HepG2 (cell line): ENCODE data around the gene C1QTNF12. TPM values are rescaled to one million over a fixed set of nuclear protein-coding genes. Genes with fewer than 3 reads are reported as not detected.
A peak's percentile ranks its signal among the peaks of the same experiment; 100 is the strongest.

ENCODE experiments used
- AFF4 ChIP-seq: sonication (generic); formaldehyde crosslinking; IDR thresholded peaks from 2 replicates; pipeline ENCODE4 v1.4.0; 2020; ENCODE audit warnings: missing genetic modification reagents
- ARNT2 ChIP-seq: sonication (generic); formaldehyde crosslinking; IDR thresholded peaks from 2 replicates; pipeline ENCODE4 v1.8.0; 2022; ENCODE audit warnings: mild to moderate bottlenecking, low read depth, missing genetic modification reagents, moderate library complexity
- FIP1L1 ChIP-seq: fragments of 200-400 bp; formaldehyde crosslinking; IDR thresholded peaks from 2 replicates; pipeline ENCODE4 v1.6.1; 2018; ENCODE audit warnings: low read depth, mild to moderate bottlenecking, low read length, moderate library complexity, borderline replicate concordance; ENCODE audit not compliant: insufficient read depth
- HMGXB4 ChIP-seq, 2 experiments: sonication (generic) in 1 of 2; formaldehyde crosslinking in 1 of 2; IDR thresholded peaks; 2 replicates each; pipeline versions ENCODE4 v1.4.0 to v1.6.1; 2018 to 2020; ENCODE audit warnings: missing genetic modification reagents in 2 of 2, borderline replicate concordance in 1 of 2, low read depth in 1 of 2, mild to moderate bottlenecking in 1 of 2, missing biosample characterization in 1 of 2
- MBD4 ChIP-seq: IDR thresholded peaks from 2 replicates; pipeline ENCODE4 v1.6.1; 2012; ENCODE audit warnings: low read length, inconsistent platforms, borderline replicate concordance
- TEAD2 ChIP-seq: sonication (generic); formaldehyde crosslinking; IDR thresholded peaks from 2 replicates; pipeline ENCODE4 v1.9.0; 2021; ENCODE audit warnings: missing genetic modification reagents
- ZHX1 ChIP-seq: sonication (generic); formaldehyde crosslinking; IDR thresholded peaks from 2 replicates; pipeline ENCODE4 v1.8.1; 2022; ENCODE audit warnings: low read depth, mild to moderate bottlenecking, missing genetic modification reagents
- ZMYM3 ChIP-seq: sonication (generic); formaldehyde crosslinking; IDR thresholded peaks from 2 replicates; pipeline ENCODE4 v1.5.1; 2020; ENCODE audit warnings: mild to moderate bottlenecking, missing genetic modification reagents
- ZNF280B ChIP-seq: sonication (generic); formaldehyde crosslinking; IDR thresholded peaks from 2 replicates; pipeline ENCODE4 v1.5.0; 2020; ENCODE audit warnings: missing genetic modification reagents, mild to moderate bottlenecking, borderline replicate concordance
- ZNF513 ChIP-seq: sonication (generic); formaldehyde crosslinking; conservative IDR thresholded peaks from 2 replicates; pipeline ENCODE4 v1.5.0; 2020; ENCODE audit warnings: missing genetic modification reagents
- ZNF770 ChIP-seq: sonication (generic); formaldehyde crosslinking; IDR thresholded peaks from 2 replicates; pipeline ENCODE4 v1.5.0; 2020; ENCODE audit warnings: mild to moderate bottlenecking, missing genetic modification reagents
- ZNF850 ChIP-seq: sonication (generic); formaldehyde crosslinking; conservative IDR thresholded peaks from 2 replicates; pipeline ENCODE4 v1.9.0; 2021; ENCODE audit warnings: mild to moderate bottlenecking, missing genetic modification reagents
- polyA plus RNA-seq, 8 experiments: library from polyadenylated mRNA; depleted of rRNA in 3 of 8; stranded (reverse) in 7 of 8; unstranded in 1 of 8; fragments of >200 nt; fragmentation: Illumina TruSeq in 4 of 8; extraction: Trizol in 4 of 8; gene quantifications; 2 replicates each; pipeline versions ENCODE4 v1.2.1 to v1.2.3, GENCODE V29; 2011 to 2016; ENCODE audit warnings: low read depth in 4 of 8, missing spikeins in 1 of 8, mixed read lengths in 1 of 8; ENCODE audit not compliant: insufficient read depth in 1 of 8
- total RNA-seq, 5 experiments: library from RNA; depleted of rRNA; stranded (reverse); fragments of >200 nt; fragmentation: Illumina TruSeq; extraction: Trizol; gene quantifications; 2 replicates each; pipeline ENCODE4 v1.2.3, GENCODE V29; 2016; ENCODE audit warnings: low read depth in 1 of 5

C1QTNF12 gene
- total and polyA plus RNA-seq, 2 of the 13 experiments (the other 11 are each of a cell fraction or from before 2014, with no cell fraction given), result 0.18 to 0.64 TPM

GRCh38 chr1:1231400-1232207 is 14.9 kb downstream of the C1QTNF12 start, which contains the start of gene SDF4 (continued):
- peak; percentile 90 for TF ChIP-seq ZHX1 (CRISPR knock-in tag)
- TF ChIP-seq AFF4, result no peak
- TF ChIP-seq HMGXB4 (CRISPR knock-in tag; IDR thresholded peaks at IDR 0.05; ENCODE audit: borderline replicate concordance in 1 of 2, low read depth in 1 of 2), result peak; percentile 60 to 71; a peak in 2 of 4 replicates
- no peak for TF ChIP-seq ZNF850 (CRISPR knock-in tag)
- no peak for TF ChIP-seq ZMYM3 (CRISPR knock-in tag)
- TF ChIP-seq TEAD2, result no peak
- TF ChIP-seq ARNT2 (CRISPR knock-in tag), result peak; percentile 82; the same call in 1 of the 2 replicates
- TF ChIP-seq ZNF513 (CRISPR knock-in tag), result no peak
- TF ChIP-seq MBD4, result no peak
- TF ChIP-seq ZNF770 (CRISPR knock-in tag), result peak; percentile 68; the same call in 1 of the 2 replicates
- TF ChIP-seq FIP1L1, result no peak
- TF ChIP-seq ZNF280B, result 0 out of 2 replicates have a peak, but pooled peaks have one; percentile 28
